ENCODE data around the gene PPM1M.
"Not testable (repeated sequence)": the region's sequence is repeated elsewhere in the genome, so short reads cannot be mapped to it uniquely, and the experiment has no call there.

The PPM1M gene

DNA sequence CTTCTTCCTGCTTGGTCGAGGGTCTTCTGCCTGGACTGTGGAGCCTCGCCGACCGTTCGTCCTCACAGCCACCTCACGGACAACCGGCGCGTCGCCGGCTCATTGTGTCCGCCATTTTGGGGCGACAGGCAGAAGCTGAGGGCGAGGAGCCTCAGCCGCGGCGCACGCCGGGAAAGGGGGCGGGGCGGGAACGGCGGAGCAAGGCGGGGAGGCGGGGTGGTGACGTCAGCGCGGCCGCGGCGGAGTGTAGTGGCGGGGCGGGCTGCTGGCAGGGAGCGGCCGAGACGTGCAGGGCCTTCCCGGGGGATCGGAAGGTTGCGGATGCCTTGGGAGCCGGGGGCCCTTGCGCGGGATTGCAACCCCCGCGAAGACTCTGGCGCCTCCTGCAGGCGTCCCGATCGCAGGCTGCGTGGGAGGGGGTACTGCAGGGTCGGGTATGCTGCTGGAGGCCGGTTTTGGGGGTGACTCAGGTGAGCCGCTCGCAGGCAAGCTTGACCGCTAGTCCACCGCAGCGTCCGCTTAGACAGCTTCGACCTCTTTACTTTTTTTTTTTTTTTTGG lies 33.0 kb downstream of the PPM1M start, which contains the start of gene WDR82:
Gene WDR82, minus strand, starts transcription at position 140 of the 560 bp plus-strand sequence. CDS start 288 bp downstream, outside the sequence.
- Histone ChIP-seq H3K9ac (ENCODE audit: low read length in 2 of 2) (peak within 1 kb of the TSS; percentile 92 to 96), H3K27ac (ENCODE audit: low read length) (peak within 1 kb of the TSS; percentile 88), H3K36me3 (ENCODE audit: control insufficient read depth in 2 of 2, insufficient read depth in 2 of 2, low read length in 2 of 2) (peaks cover 0 to 3% of the 10 kb centered on the region in 2 donors), H3K4me1 (ENCODE audit: control insufficient read depth, insufficient read depth, low read length) (peaks cover 29% of the 10 kb centered on the region), H3K4me3 (ENCODE audit: low read length in 2 of 2) (peak within 1 kb of the TSS; percentile 91 to 92), H3K27me3 (ENCODE audit: control insufficient read depth in 1 of 2, insufficient read depth in 2 of 2, low read length in 2 of 2) (no peaks in the 10 kb centered on the region), H3K9me3 (ENCODE audit: control insufficient read depth in 2 of 2, low read length in 2 of 2) (no peaks in the 10 kb centered on the region)

DNA sequence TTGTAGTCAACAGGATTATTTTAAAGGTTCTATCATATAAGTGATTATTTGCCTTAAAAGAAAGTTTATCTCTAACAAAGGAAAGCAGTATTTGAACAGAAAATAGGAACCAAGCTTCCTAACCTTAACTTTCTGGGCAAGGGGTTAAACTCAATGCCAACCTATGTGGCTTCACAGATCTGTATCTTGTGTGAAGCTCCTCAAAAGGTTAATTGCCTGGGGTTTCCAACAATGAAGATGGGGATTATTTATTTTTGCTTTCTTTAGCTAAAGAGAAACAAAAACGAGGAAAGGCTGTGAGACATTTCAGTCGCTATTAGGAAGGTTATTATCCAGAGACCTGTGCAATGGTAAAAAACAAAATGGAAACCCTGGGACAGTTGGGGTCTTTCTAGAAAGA lies 34.0 kb downstream of the PPM1M start:
- H3K27me3 ChIP-seq (ENCODE audit: control insufficient read depth in 1 of 2, insufficient read depth in 2 of 2, low read length in 2 of 2): no peaks in the 10 kb centered on the region
- peaks cover 24% of the 10 kb centered on the region for H3K4me1 ChIP-seq (ENCODE audit: control insufficient read depth, insufficient read depth, low read length)
- H3K4me3 ChIP-seq (ENCODE audit: low read length in 2 of 2): peak overlapping the region; percentile 73 to 91
- H3K36me3 ChIP-seq (ENCODE audit: control insufficient read depth in 2 of 2, insufficient read depth in 2 of 2, low read length in 2 of 2): peaks cover 0 to 3% of the 10 kb centered on the region in 2 donors
- H3K9ac ChIP-seq (ENCODE audit: low read length in 2 of 2): peak overlapping the region; percentile 0 to 92
- peak overlapping the region; percentile 88 for H3K27ac ChIP-seq (ENCODE audit: low read length)
- H3K9me3 ChIP-seq (ENCODE audit: control insufficient read depth in 2 of 2, low read length in 2 of 2): no peaks in the 10 kb centered on the region

DNA sequence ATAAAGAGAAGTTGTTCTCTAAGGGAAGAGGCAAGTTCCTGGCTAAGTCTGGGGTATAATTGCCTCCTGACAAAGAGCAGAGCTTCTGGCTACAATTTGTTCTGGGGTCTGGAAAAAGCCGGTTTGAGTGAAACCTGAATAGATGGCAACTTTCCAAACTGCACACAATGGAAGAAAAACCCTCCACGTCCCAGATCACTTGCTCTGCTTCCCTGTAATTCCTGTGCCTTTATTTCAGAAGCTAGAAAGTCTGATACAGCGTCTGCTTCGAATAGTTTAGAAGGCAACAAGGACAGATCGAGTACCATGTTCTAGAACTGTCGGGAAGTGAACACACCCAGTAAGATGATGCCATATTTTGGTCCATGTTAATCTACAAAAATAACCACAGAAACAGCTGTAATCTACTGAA lies 34.5 kb downstream of the PPM1M start:
- Histone ChIP-seq H3K4me3 (ENCODE audit: low read length in 2 of 2) (peak overlapping the region; percentile 17 to 73), H3K9me3 (ENCODE audit: control insufficient read depth in 2 of 2, low read length in 2 of 2) (no peaks in the 10 kb centered on the region), H3K27me3 (ENCODE audit: control insufficient read depth in 1 of 2, insufficient read depth in 2 of 2, low read length in 2 of 2) (no peaks in the 10 kb centered on the region), H3K27ac (ENCODE audit: low read length) (peak overlapping the region; percentile 88), H3K4me1 (ENCODE audit: control insufficient read depth, insufficient read depth, low read length) (peaks cover 23% of the 10 kb centered on the region), H3K36me3 (ENCODE audit: control insufficient read depth in 2 of 2, insufficient read depth in 2 of 2, low read length in 2 of 2) (peaks cover 0 to 3% of the 10 kb centered on the region in 2 donors), H3K9ac (ENCODE audit: low read length in 2 of 2) (peak overlapping the region; percentile 42 to 92)

- no peak overlapping the region for H3K4me3 ChIP-seq (ENCODE audit: low read length in 2 of 2)
- no peak overlapping the region for H3K27ac ChIP-seq (ENCODE audit: low read length)
- H3K27me3 ChIP-seq (ENCODE audit: control insufficient read depth in 1 of 2, insufficient read depth in 2 of 2, low read length in 2 of 2): no peaks in the 10 kb centered on the region
- no peaks in the 10 kb centered on the region for H3K9me3 ChIP-seq (ENCODE audit: control insufficient read depth in 2 of 2, low read length in 2 of 2)
- peaks cover 0 to 3% of the 10 kb centered on the region in 2 donors for H3K36me3 ChIP-seq (ENCODE audit: control insufficient read depth in 2 of 2, insufficient read depth in 2 of 2, low read length in 2 of 2)
- no peak overlapping the region for H3K9ac ChIP-seq (ENCODE audit: low read length in 2 of 2)
- peaks cover 15% of the 10 kb centered on the region for H3K4me1 ChIP-seq (ENCODE audit: control insufficient read depth, insufficient read depth, low read length)
Observed at GRCh38 chr3:52281981-52282801, 36.6 kb downstream of the PPM1M start.

GRCh38 chr3:52283306-52283705 lies 37.7 kb downstream of the PPM1M start:
- Histone ChIP-seq H3K4me1 (ENCODE audit: control insufficient read depth, insufficient read depth, low read length) (peaks cover 16% of the 10 kb centered on the region), H3K36me3 (ENCODE audit: control insufficient read depth in 2 of 2, insufficient read depth in 2 of 2, low read length in 2 of 2) (peaks cover 0 to 3% of the 10 kb centered on the region in 2 donors), H3K27ac (ENCODE audit: low read length) (no peak overlapping the region), H3K27me3 (ENCODE audit: control insufficient read depth in 1 of 2, insufficient read depth in 2 of 2, low read length in 2 of 2) (no peaks in the 10 kb centered on the region), H3K9ac (ENCODE audit: low read length in 2 of 2) (no peak overlapping the region), H3K9me3 (ENCODE audit: control insufficient read depth in 2 of 2, low read length in 2 of 2) (no peaks in the 10 kb centered on the region), H3K4me3 (ENCODE audit: low read length in 2 of 2) (no peak overlapping the region)

DNA sequence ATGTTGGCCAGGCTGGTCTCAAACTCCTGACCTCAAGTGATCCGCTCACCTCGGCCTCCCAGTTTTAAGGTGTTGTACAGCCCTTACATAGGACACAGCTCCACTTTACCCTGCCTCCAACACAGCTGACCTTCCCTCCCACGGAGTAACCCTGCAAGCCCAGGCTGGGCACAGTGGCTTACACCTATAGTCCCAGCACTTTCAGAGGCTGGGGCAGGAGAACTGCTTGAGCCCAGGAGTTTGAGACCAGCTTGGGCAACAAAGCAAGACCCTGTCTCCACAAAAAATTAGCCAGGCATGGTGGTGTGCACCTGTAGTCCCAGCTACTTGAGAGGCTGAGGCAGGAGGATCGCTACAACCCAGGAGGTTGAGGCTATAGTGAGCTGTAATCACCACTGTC lies 38.5 kb downstream of the PPM1M start:
- not testable (repeated sequence) for H3K4me3 ChIP-seq (ENCODE audit: low read length in 2 of 2); H3K36me3 ChIP-seq (ENCODE audit: control insufficient read depth in 2 of 2, insufficient read depth in 2 of 2, low read length in 2 of 2); H3K27me3 ChIP-seq (ENCODE audit: control insufficient read depth in 1 of 2, insufficient read depth in 2 of 2, low read length in 2 of 2); H3K9me3 ChIP-seq (ENCODE audit: control insufficient read depth in 2 of 2, low read length in 2 of 2); H3K9ac ChIP-seq (ENCODE audit: low read length in 2 of 2); H3K27ac ChIP-seq (ENCODE audit: low read length)
- peaks cover 15% of the 10 kb centered on the region for H3K4me1 ChIP-seq (ENCODE audit: control insufficient read depth, insufficient read depth, low read length)

DNA sequence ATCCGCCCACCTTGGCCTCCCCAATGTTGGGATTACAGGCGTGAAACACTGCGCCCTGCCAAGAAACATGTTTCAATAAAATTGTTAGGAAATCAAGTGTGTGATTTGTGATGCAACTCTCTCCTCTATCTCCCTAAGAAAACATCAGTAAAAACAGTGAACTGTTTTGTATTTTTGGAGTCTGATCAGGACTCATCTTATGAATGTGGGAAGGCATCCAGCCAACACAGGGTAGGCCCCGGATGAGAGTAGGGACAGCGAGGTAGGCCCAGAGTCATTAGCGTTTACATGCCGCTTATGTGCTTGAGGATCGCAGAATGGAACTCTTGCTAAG lies 41.2 kb downstream of the PPM1M start:
- Histone ChIP-seq H3K9me3 (ENCODE audit: control insufficient read depth in 2 of 2, low read length in 2 of 2) (no peaks in the 10 kb centered on the region), H3K36me3 (ENCODE audit: control insufficient read depth in 2 of 2, insufficient read depth in 2 of 2, low read length in 2 of 2) (peaks cover 0 to 7% of the 10 kb centered on the region in 2 donors), H3K9ac (ENCODE audit: low read length in 2 of 2) (peak overlapping the region; percentile 96 to 100), H3K27ac (ENCODE audit: low read length) (peak overlapping the region; percentile 100), H3K4me1 (ENCODE audit: control insufficient read depth, insufficient read depth, low read length) (peaks cover 11% of the 10 kb centered on the region), H3K4me3 (ENCODE audit: low read length in 2 of 2) (peak overlapping the region; percentile 93 to 98), H3K27me3 (ENCODE audit: control insufficient read depth in 1 of 2, insufficient read depth in 2 of 2, low read length in 2 of 2) (no peaks in the 10 kb centered on the region)

GRCh38 chr3:52288674-52289073 lies 43.1 kb downstream of the PPM1M start:
- H3K36me3 ChIP-seq (ENCODE audit: control insufficient read depth in 2 of 2, insufficient read depth in 2 of 2, low read length in 2 of 2): peaks cover 0 to 9% of the 10 kb centered on the region in 2 donors
- no peaks in the 10 kb centered on the region for H3K9me3 ChIP-seq (ENCODE audit: control insufficient read depth in 2 of 2, low read length in 2 of 2)
- no peaks in the 10 kb centered on the region for H3K27me3 ChIP-seq (ENCODE audit: control insufficient read depth in 1 of 2, insufficient read depth in 2 of 2, low read length in 2 of 2)
- H3K27ac ChIP-seq (ENCODE audit: low read length): no peak overlapping the region
- H3K4me3 ChIP-seq (ENCODE audit: low read length in 2 of 2): peak overlapping the region; percentile 93 to 98
- peak overlapping the region in 1 of 2 donors; percentile 100 for H3K9ac ChIP-seq (ENCODE audit: low read length in 2 of 2)
- H3K4me1 ChIP-seq (ENCODE audit: control insufficient read depth, insufficient read depth, low read length): peaks cover 11% of the 10 kb centered on the region

- H3K4me3 ChIP-seq (ENCODE audit: low read length in 2 of 2): no peak overlapping the region
- no peaks in the 10 kb centered on the region for H3K9me3 ChIP-seq (ENCODE audit: control insufficient read depth in 2 of 2, low read length in 2 of 2)
- no peak overlapping the region for H3K27ac ChIP-seq (ENCODE audit: low read length)
- peaks cover 11% of the 10 kb centered on the region for H3K4me1 ChIP-seq (ENCODE audit: control insufficient read depth, insufficient read depth, low read length)
- H3K9ac ChIP-seq (ENCODE audit: low read length in 2 of 2): no peak overlapping the region
- no peaks in the 10 kb centered on the region for H3K27me3 ChIP-seq (ENCODE audit: control insufficient read depth in 1 of 2, insufficient read depth in 2 of 2, low read length in 2 of 2)
- peaks cover 0 to 9% of the 10 kb centered on the region in 2 donors for H3K36me3 ChIP-seq (ENCODE audit: control insufficient read depth in 2 of 2, insufficient read depth in 2 of 2, low read length in 2 of 2)
Observed at GRCh38 chr3:52289338-52289746, 43.8 kb downstream of the PPM1M start.

GRCh38 chr3:52289747-52290595 lies 44.4 kb downstream of the PPM1M start:
- Histone ChIP-seq H3K27ac (ENCODE audit: low read length) (no peak overlapping the region), H3K9ac (ENCODE audit: low read length in 2 of 2) (no peak overlapping the region), H3K4me3 (ENCODE audit: low read length in 2 of 2) (no peak overlapping the region), H3K4me1 (ENCODE audit: control insufficient read depth, insufficient read depth, low read length) (peaks cover 11% of the 10 kb centered on the region), H3K27me3 (ENCODE audit: control insufficient read depth in 1 of 2, insufficient read depth in 2 of 2, low read length in 2 of 2) (no peaks in the 10 kb centered on the region), H3K36me3 (ENCODE audit: control insufficient read depth in 2 of 2, insufficient read depth in 2 of 2, low read length in 2 of 2) (peaks cover 0 to 9% of the 10 kb centered on the region in 2 donors), H3K9me3 (ENCODE audit: control insufficient read depth in 2 of 2, low read length in 2 of 2) (no peaks in the 10 kb centered on the region)
